ENCODE data around the gene CARNS1. TPM values are rescaled to one million over a fixed set of nuclear protein-coding genes. Genes with fewer than 3 reads are reported as not detected.
A peak's percentile ranks its signal among the peaks of the same experiment; 100 is the strongest.

CARNS1 gene
- total and polyA plus RNA-seq, 2 of the 8 experiments (the other 6 are each of a cell fraction or from before 2014, with no cell fraction given), result 0.82 to 1.1 TPM

DNA sequence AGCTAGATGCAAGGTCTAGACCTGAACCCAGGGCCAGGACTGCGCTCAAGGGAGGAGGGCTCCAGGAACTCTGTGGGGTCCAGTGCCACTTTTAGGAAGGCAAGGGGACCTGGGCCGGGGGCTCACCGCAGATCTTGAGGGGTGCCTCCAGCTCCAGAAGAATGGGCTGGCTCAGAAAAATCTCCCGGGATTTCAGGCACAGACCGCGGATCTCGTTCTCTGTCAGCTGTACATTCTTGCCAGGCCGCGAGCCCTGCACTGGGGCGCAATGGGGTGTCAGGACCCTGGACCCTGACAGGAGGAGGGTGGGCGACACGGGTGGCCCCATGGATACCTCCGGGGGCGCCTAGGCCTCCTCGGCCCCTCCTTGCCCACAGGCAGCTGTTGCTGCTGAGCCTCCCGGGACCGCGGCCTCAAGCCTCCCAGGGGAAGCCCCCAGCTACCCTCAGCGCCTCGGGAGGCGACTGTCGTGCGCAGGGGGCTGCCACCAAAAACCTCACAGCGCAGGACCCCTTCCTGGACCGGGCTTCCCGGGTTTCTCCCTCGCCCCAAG, 14.5 kb upstream of the CARNS1 start:
- no peak overlapping the region for H2BK20ac ChIP-seq (ENCODE audit: low read length)
- H4K5ac ChIP-seq (ENCODE audit: insufficient read length, low read depth, low read length), result no peak overlapping the region
- peaks cover 0 to 11% (median 4%) of the 10 kb centered on the region in 4 experiments; a peak in 5 of 7 replicates for H3K4me1 ChIP-seq (replicated peaks in 1 of 4; ENCODE audit: control insufficient read depth in 3 of 4, insufficient read depth in 4 of 4, low read length in 3 of 4)
- H3K36me3 ChIP-seq (ENCODE audit: control insufficient read depth in 2 of 4, insufficient read depth in 4 of 4, low read length in 3 of 4), result peaks cover 6 to 21% (median 18%) of the 10 kb centered on the region in 4 experiments; a peak in 6 of 8 replicates
- H2BK5ac ChIP-seq (ENCODE audit: low read depth, low read length), result peak overlapping the region; percentile 37; the same call in 1 of the 2 replicates
- peaks cover 3% of the 10 kb centered on the region for H3K79me1 ChIP-seq (ENCODE audit: low read depth, low read length)
- H2BK120ac ChIP-seq (replicated peaks; ENCODE audit: low read depth, low read length), result no peak overlapping the region
- peak overlapping the region; percentile 56; the same call in 1 of the 2 replicates for H3K18ac ChIP-seq (ENCODE audit: extremely low read depth, low read length)
- WGBS, 2 experiments (ENCODE audit: extremely low coverage in 1 of 2, insufficient coverage in 1 of 2, insufficient read length in 1 of 2, insufficient replicate concordance in 2 of 2, low coverage in 1 of 2, low lambda C conversion rate in 2 of 2, missing lambda C conversion rate in 1 of 2), result 18% methylated on average over 27 of the region's 27 CpGs; no CpG with 5 or more reads in 1 of the 2 experiments
- H3K23ac ChIP-seq (ENCODE audit: insufficient read length), result no peak overlapping the region
- H3K27me3 ChIP-seq (replicated peaks in 1 of 4; ENCODE audit: control insufficient read depth in 3 of 4, extremely low read depth in 1 of 4, insufficient read depth in 3 of 4, low read length in 3 of 4), result no peaks in the 10 kb centered on the region
- H2BK15ac ChIP-seq (ENCODE audit: low read length), result no peak overlapping the region; the same call in 1 of the 2 replicates
- no peak overlapping the region for H2AK5ac ChIP-seq (ENCODE audit: low read depth, low read length)
- H4K91ac ChIP-seq (replicated peaks; ENCODE audit: insufficient read length, low read length), result no peak overlapping the region
- peaks cover 0 to 10% of the 10 kb centered on the region in 2 experiments; a peak in 2 of 4 replicates for H3K79me2 ChIP-seq (ENCODE audit: control insufficient read depth in 1 of 2, insufficient read depth in 2 of 2, low read length in 2 of 2)
- no peak overlapping the region for H2BK12ac ChIP-seq (ENCODE audit: low read depth, low read length)
- no peak overlapping the region for H3K56ac ChIP-seq (replicated peaks; ENCODE audit: insufficient read length, low read depth, low read length)
- H2AFZ ChIP-seq (ENCODE audit: low read length), result no peak overlapping the region
- FAIRE-seq (no peak), DNase-seq (ENCODE audit: low read depth in 1 of 2, low spot score in 2 of 2) (no peak)
- no peak overlapping the region; the same call in 1 of the 2 replicates for H4K8ac ChIP-seq (ENCODE audit: extremely low read depth, insufficient read depth, low read length)
- peak overlapping the region; percentile 86 for H3K4me2 ChIP-seq (ENCODE audit: insufficient read depth in 1 of 2, low read depth in 2 of 2, low read length in 2 of 2)
- H4K20me1 ChIP-seq (replicated peaks in 1 of 2; ENCODE audit: control insufficient read depth in 1 of 2, insufficient read depth in 2 of 2, low read length in 2 of 2), result peaks cover 0 to 13% of the 10 kb centered on the region in 2 experiments
- H3K4ac ChIP-seq (replicated peaks; ENCODE audit: insufficient read length, low read depth, low read length), result peak overlapping the region; percentile 38
- peak overlapping the region; percentile 79; the same call in 1 of the 2 replicates for H3K27ac ChIP-seq (ENCODE audit: low read depth, low read length)
- H3K9ac ChIP-seq (replicated peaks in 1 of 4; ENCODE audit: extremely low read depth in 1 of 4, low read depth in 3 of 4, low read length in 3 of 4), result peak overlapping the region; percentile 44 to 79 (median 60); a peak in 5 of 7 replicates
- peaks cover 4% of the 10 kb centered on the region; the same call in 1 of the 2 replicates for H3K23me2 ChIP-seq (ENCODE audit: low read depth, low read length)
- H3K4me3 ChIP-seq (ENCODE audit: extremely low read depth in 1 of 4, insufficient read depth in 2 of 4, low read depth in 3 of 4, low read length in 4 of 4), result peak overlapping the region; percentile 44 to 98 (median 73)
- ChIA-PET CTCF (ENCODE audit: partially characterized antibody) (interaction anchor here (0.6 to 4.9 kb wide), 22 partner anchors 10 to 205 kb away, joined by 3 to 25 read pairs (median 6); partner anchors contain the start of genes POLD4, RAD9A and RPS6KB2), POLR2A (ENCODE audit: partially characterized antibody) (interaction anchor here (0.8 to 4.3 kb wide), 24 partner anchors 9 to 178 kb away, joined by 3 to 31 read pairs (median 4); partner anchors contain the start of genes PTPRCAP, RAD9A, RPS6KB2 and SSH3)
- no peaks in the 10 kb centered on the region for H3K9me3 ChIP-seq (ENCODE audit: insufficient read depth in 2 of 2, low read depth in 1 of 2, low read length in 1 of 2)
- H3K14ac ChIP-seq (ENCODE audit: insufficient read length), result no peak overlapping the region
- TF ChIP-seq RBBP5 (IDR thresholded peaks at IDR 0.05; ENCODE audit: borderline replicate concordance, low read depth, low read length), result no peak
- no peak for TF ChIP-seq EZH2 (IDR thresholded peaks at IDR 0.05; ENCODE audit: low read depth, low read length, severe bottlenecking)
- no peak for TF ChIP-seq POLR2AphosphoS5 (IDR thresholded peaks at IDR 0.05; ENCODE audit: low read depth, low read length)
- TF ChIP-seq GABPA (IDR thresholded peaks at IDR 0.05; ENCODE audit: borderline replicate concordance, insufficient read depth, low read length), result no peak
- no peak for TF ChIP-seq NANOG (IDR thresholded peaks at IDR 0.05; ENCODE audit: insufficient read depth, low read depth, low read length, poor library complexity, severe bottlenecking)
- no peak for TF ChIP-seq GTF2F1 (IDR thresholded peaks at IDR 0.05; ENCODE audit: borderline replicate concordance, low read depth, low read length)
- TF ChIP-seq SRF (IDR thresholded peaks at IDR 0.05; ENCODE audit: low read depth, low read length), result no peak
- TF ChIP-seq, protein P1, sequence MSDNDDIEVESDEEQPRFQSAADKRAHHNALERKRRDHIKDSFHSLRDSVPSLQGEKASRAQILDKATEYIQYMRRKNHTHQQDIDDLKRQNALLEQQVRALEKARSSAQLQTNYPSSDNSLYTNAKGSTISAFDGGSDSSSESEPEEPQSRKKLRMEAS (IDR thresholded peaks at IDR 0.05), result no peak
- TF ChIP-seq EP300 (IDR thresholded peaks at IDR 0.05; ENCODE audit: borderline replicate concordance in 1 of 2, low read depth in 2 of 2, low read length in 2 of 2), result no peak
- no peak for TF ChIP-seq BRCA1 (IDR thresholded peaks at IDR 0.05; ENCODE audit: low read depth, low read length)
- no peak for TF ChIP-seq SIN3A (conservative IDR thresholded peaks at IDR 0.05 in 1 of 2, IDR thresholded peaks at IDR 0.05 in 1 of 2; ENCODE audit: low read depth in 1 of 2, low read length in 2 of 2)
